Stromal cell of bone marrow (primary cell): ENCODE measurements around the gene RAB20.
"Not testable (repeated sequence)": the region's sequence is repeated elsewhere in the genome, so short reads cannot be mapped to it uniquely, and the experiment has no call there.

Experiments used
- DNase-seq: peaks from one replicate; pipeline ENCODE4 v3.0.0-alpha.2; 2012; ENCODE audit warnings: low read depth

The RAB20 gene

GRCh38 chr13:110561344-110562035 is at the start of gene RAB20:
TSS of gene RAB20 (minus strand) at chr13:110561722. CDS start at chr13:110561519, 203 bp downstream.
- DNase-seq, result peak; percentile 68

- DNase-seq, result no peak
Observed at GRCh38 chr13:110610955-110611595, 49.6 kb upstream of the RAB20 start.

GRCh38 chr13:110607675-110608224 is 46.2 kb upstream of the RAB20 start:
- DNase-seq, result no peak

DNA sequence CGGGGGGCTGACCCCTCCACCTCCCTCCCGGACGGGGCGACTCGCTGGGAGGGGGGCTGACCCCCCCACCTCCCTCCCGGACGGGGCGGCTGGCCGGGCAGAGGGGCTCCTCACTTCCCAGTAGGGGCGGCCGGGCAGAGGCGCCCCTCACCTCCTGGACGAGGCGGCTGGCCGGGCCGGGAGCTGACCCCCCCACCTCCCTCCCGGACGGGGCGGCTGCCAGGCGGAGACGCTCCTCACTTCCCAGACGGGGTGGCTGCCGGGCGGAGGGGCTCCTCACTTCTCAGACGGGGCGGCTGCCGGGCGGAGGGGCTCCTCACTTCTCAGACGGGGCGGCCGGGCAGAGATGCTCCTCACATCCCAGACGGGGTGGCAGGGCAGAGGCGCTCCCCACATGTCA is 44.8 kb upstream of the RAB20 start:
- DNase-seq, result not testable (repeated sequence)

GRCh38 chr13:110605132-110605531 is 43.6 kb upstream of the RAB20 start:
- DNase-seq, result no peak

DNA sequence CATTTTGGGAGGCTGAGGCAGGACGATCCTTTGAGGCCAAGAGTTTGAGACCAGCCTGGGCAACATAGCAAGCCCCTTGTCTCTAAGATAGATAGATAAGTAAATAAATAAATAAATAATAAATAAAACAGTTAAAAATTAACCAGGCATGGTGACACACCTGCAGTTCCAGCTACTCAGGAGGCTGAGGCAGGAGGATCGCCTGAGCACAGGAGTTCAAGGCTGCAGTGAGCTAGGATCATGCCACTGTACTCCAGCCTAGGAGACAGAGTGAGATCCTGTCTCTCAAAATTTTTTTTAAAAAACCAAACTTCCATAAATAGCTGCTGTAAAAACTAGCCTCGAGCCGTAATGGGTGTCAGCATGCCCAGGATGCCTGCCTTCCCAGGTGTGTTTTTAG is 39.5 kb upstream of the RAB20 start:
- DNase-seq, result no peak

GRCh38 chr13:110600261-110600819 is 38.8 kb upstream of the RAB20 start:
- no peak for DNase-seq

DNA sequence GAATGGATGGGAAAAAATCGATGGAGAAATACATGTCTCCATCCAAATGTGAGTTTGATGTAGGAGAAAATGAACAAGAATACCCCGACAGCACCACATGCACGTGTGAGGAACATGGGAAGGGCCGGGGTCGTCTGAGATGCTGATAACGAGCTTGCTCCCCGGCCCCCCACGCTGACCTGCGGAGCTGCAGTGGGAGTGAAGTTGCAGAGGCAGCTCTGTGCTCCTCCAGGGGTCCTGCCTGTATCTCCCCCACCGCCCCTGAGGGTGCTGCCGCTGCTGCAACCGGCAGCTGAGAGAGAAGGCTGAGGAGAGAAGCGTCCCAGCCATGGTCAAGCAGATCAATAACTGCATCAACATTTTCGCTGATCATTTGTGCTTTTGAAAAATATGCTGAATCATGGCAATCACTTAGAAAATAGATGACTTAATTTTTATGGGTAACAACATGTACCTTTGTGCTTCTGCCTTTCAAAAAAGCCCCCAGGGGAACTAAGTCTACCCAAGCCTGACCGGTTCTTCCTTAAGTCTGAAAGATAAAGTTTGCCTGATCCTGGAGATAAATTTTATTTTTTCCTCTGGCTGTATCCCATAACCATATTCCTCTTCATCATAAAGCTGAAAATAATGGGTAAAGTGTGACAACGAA is 35.6 kb upstream of the RAB20 start:
- no peak for DNase-seq

DNA sequence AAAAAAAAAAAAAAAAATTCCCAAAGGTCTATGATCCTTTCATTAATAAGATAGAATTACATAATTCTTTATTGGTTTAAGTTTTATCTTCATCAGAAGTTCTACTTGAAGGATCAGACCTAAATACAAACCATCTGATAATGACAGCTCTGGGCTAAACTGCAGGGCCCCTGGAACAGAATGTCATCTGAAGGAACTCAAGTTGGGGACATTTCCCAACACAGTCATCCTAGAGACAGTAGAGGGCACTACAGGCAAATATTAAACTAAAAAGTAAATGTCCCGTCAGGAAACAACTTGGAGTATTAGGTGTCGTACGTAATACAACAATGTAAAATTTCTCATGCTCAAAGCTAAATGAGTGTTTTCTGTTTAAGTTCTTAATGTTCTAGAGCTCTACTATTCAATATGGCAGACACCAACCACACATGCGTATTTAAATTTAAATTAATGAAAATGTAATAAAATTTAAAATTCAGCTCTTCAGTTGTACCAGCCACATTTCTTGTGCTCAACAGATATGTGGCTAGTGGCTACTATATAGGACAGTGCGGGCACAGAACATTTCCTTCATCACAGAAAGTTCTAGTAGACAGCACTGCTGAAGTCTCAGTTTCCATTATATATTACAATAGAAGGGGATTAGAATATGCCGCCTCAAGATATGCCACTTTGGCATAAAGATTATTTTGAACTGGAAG is 32.1 kb upstream of the RAB20 start:
- DNase-seq, result peak; percentile 31

GRCh38 chr13:110592665-110593064 is 31.1 kb upstream of the RAB20 start:
- peak; percentile 48 for DNase-seq

GRCh38 chr13:110590577-110590976 is 29.1 kb upstream of the RAB20 start:
- DNase-seq, result no peak

GRCh38 chr13:110589793-110590390 is 28.4 kb upstream of the RAB20 start:
- no peak for DNase-seq

GRCh38 chr13:110583178-110583865 is 21.8 kb upstream of the RAB20 start:
- DNase-seq, result no peak

- no peak for DNase-seq
Observed at GRCh38 chr13:110582421-110582954, 21.0 kb upstream of the RAB20 start.

DNA sequence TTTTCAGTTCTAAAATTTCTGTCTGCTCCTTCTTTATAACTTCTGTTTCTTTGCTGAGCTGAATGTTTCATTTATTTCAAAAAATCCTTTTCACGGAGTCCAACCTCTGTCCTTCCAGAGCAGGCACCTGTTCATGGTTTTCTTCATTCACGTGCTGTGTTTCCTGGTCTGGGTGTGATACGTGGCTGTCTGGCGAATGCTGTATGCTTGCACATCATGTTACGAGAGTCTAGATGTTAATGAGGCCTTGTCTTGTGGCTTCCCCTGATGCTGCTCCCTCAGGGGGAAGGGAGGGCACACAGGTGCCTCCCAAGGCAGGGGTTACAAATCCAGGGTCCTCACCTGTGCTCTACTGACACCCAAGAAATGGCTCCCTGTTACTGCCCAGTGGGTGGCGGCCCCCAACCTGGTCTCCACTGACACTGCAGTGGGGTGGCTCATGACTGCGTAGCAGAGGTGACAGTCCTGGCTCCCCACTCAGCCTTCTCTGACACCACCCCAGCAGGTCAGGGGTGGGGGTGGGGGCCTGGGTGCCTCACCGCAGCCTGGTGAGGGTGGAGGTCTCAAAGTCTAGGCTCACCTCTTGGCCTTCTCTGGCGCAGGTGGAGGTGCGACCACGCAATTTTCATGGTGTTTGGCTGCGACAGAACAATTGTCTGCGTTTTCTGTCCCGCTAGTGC is 20.1 kb upstream of the RAB20 start:
- no peak for DNase-seq

- no peak for DNase-seq
Observed at GRCh38 chr13:110580800-110581199, 19.3 kb upstream of the RAB20 start.

DNA sequence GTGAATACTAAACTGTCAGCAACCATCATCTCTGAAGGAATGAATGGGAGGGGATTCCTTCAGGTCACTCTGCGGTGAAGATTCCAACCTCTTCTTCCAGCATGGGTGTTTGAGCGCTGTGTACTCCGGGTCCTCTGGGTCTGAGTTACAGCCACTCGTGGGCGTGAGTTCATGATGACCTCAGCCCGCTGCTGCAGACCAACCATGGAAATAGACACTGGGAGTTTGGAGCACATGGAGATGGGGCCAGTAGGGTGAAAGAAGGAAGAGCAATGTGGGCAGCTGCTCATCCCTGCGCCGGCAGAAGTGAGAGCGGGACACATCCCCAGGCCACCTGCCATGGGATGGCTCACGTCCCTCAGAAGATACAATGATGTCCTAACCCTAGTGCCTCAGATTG is 16.8 kb upstream of the RAB20 start:
- no peak for DNase-seq

DNA sequence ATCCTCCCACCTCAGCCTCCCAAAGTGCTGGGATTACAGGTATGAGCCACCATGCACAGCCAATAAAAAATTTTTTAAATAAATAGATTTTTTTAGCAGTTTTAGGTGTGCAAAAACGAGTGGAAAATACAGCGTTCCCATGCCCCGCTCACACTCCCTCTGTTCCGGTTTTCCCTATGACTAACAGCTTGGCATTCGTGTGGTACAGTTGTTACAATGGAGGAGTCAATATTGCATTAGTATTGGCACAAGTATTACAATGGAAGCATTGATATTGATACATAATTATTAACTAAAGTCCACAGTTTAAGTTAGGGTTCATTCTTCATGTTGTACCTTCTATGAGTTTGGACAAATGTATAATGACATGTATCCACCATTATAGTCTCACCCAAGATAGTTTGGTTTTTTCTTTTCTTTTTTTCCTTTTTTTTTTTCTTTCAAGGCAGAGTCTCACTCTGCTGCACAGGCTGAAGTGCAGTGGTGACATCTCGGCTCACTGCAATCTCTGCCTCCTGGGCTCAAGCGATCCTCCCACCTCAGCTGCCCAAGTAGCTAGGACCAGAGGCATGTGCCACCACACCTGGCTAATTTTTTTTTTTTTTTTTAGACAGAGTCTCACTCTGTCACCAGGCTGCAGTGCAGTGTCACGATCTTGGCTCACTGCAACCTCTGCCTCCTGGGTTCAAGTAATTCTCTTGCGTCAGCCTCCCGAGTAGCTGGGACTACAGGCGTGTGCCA is 15.4 kb upstream of the RAB20 start:
- DNase-seq, result no peak

- DNase-seq, result no peak
Observed at GRCh38 chr13:110576070-110576394, 14.5 kb upstream of the RAB20 start.
